ENCODE results near the gene ZNF831.

- TF ChIP-seq CTCF (IDR thresholded peaks at IDR 0.05) (no peak), POLR2A (IDR thresholded peaks at IDR 0.05) (no peak)
Observed at GRCh38 chr20:59273739-59274357, 110.2 kb downstream of the ZNF831 start.

Measured in tibial nerve (tissue), 3 donors.